ENCODE data around the gene GAL3ST2.

DNA sequence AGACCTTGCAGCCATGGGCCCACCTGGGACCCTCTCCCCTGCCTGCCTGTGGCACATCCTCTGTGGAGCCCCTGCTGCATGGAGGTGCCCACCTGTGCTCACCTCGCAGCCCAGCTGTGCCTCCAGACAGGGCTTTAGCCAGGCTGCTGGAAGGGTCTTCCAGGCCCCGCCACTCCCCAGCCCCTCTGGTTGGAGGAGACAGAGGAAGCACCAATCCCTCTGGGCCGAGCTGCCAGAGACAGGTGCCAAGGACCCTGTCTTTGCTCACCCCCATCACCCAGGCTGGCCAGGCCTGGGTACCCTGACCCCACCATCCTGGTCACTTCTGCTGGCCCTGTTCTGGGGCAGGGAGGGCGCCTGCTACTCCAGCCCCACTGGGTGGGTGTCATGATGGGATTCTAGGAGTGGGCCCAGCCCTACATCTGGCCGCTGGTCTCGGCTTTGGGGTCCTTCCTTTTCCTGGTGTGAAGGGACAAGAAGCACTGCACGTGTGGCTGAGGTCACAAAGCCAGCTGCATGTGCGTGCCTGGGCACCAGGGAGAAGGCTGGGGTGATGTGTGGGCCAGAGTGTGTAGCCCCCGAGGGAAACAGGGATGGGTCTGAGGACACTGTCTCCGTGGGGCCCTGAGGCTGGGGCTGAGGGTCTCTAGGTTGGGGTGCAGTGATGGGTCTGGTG lies 23.0 kb downstream of the GAL3ST2 start:
- TF ChIP-seq GABPA (IDR thresholded peaks at IDR 0.05 in 1 of 2, conservative IDR thresholded peaks at IDR 0.05 in 1 of 2) (no peak), RAD21 (IDR thresholded peaks at IDR 0.05) (no peak)
- TF ChIP-seq, protein P1, sequence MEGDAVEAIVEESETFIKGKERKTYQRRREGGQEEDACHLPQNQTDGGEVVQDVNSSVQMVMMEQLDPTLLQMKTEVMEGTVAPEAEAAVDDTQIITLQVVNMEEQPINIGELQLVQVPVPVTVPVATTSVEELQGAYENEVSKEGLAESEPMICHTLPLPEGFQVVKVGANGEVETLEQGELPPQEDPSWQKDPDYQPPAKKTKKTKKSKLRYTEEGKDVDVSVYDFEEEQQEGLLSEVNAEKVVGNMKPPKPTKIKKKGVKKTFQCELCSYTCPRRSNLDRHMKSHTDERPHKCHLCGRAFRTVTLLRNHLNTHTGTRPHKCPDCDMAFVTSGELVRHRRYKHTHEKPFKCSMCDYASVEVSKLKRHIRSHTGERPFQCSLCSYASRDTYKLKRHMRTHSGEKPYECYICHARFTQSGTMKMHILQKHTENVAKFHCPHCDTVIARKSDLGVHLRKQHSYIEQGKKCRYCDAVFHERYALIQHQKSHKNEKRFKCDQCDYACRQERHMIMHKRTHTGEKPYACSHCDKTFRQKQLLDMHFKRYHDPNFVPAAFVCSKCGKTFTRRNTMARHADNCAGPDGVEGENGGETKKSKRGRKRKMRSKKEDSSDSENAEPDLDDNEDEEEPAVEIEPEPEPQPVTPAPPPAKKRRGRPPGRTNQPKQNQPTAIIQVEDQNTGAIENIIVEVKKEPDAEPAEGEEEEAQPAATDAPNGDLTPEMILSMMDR (IDR thresholded peaks at IDR 0.05; ENCODE audit: low read depth, low read length, missing input control), result no peak
